Stimulated activated CD4-positive, alpha-beta T cell treated with anti-CD3 and anti-CD28 coated beads, Interleukin-2, amount 100 ng/mL, for 24 hours (primary cell): ENCODE results near the gene ADPRM.
"Not testable (repeated sequence)": the region's sequence is repeated elsewhere in the genome, so short reads cannot be mapped to it uniquely, and the experiment has no call there.

Experiments used
- DNase-seq, 2 donors: peaks; one replicate each; pipeline ENCODE4 v3.0.0-alpha.2; 2020

The ADPRM gene

GRCh38 chr17:10697092-10698081 lies at the start of gene ADPRM, which contains the start of gene SCO1:
Gene ADPRM, plus strand, starts transcription at chr17:10697594. Its CDS starts 7,333 bp downstream, at chr17:10704927.
Gene SCO1, minus strand, starts transcription at chr17:10697533. Its CDS starts 26 bp downstream, at chr17:10697507.
- DNase-seq: peak; percentile 91 to 92

- DNase-seq: no peak
Observed at GRCh38 chr17:10648381-10648780, 49.0 kb upstream of the ADPRM start.

GRCh38 chr17:10648956-10649355 lies 48.4 kb upstream of the ADPRM start:
- DNase-seq: no peak

GRCh38 chr17:10649602-10650001 lies 47.8 kb upstream of the ADPRM start:
- DNase-seq: no peak

- no peak for DNase-seq
Observed at GRCh38 chr17:10651927-10652326, 45.5 kb upstream of the ADPRM start.

GRCh38 chr17:10652984-10653659 lies 44.3 kb upstream of the ADPRM start:
- DNase-seq: peak in 1 of 2 donors; percentile 15

- DNase-seq: no peak
Observed at GRCh38 chr17:10653987-10654386, 43.4 kb upstream of the ADPRM start.

GRCh38 chr17:10657148-10657547 lies 40.2 kb upstream of the ADPRM start, which contains the start of gene MYH3:
Gene MYH3, minus strand, starts transcription at chr17:10657309. Its CDS starts 2,245 bp downstream, at chr17:10655064.
- DNase-seq: no peak

GRCh38 chr17:10657879-10658278 lies 39.5 kb upstream of the ADPRM start:
- no peak for DNase-seq

GRCh38 chr17:10661437-10661836 lies 36.0 kb upstream of the ADPRM start:
- DNase-seq: no peak

- no peak for DNase-seq
Observed at GRCh38 chr17:10663231-10663630, 34.2 kb upstream of the ADPRM start.

GRCh38 chr17:10664571-10664970 lies 32.8 kb upstream of the ADPRM start:
- no peak for DNase-seq

- DNase-seq: no peak
Observed at GRCh38 chr17:10666906-10667305, 30.5 kb upstream of the ADPRM start.

GRCh38 chr17:10668775-10669174 lies 28.6 kb upstream of the ADPRM start:
- no peak for DNase-seq

- DNase-seq: no peak
Observed at GRCh38 chr17:10673312-10673711, 24.1 kb upstream of the ADPRM start.

GRCh38 chr17:10674704-10675103 lies 22.7 kb upstream of the ADPRM start:
- DNase-seq: no peak

GRCh38 chr17:10681866-10682446 lies 15.4 kb upstream of the ADPRM start:
- DNase-seq: no peak

- DNase-seq: no peak
Observed at GRCh38 chr17:10683853-10684252, 13.5 kb upstream of the ADPRM start.

GRCh38 chr17:10687499-10687898 lies 9.9 kb upstream of the ADPRM start:
- no peak for DNase-seq

GRCh38 chr17:10695875-10696407 lies 1.5 kb upstream of the ADPRM start:
- not testable (repeated sequence) for DNase-seq

- no peak for DNase-seq
Observed at GRCh38 chr17:10698096-10698818, 863 bp downstream of the ADPRM start.

GRCh38 chr17:10699856-10700255 lies 2.5 kb downstream of the ADPRM start:
- DNase-seq: no peak
